HG03175 (cell line): ENCODE data around the gene ITGA5.

ENCODE experiments used
- ATAC-seq: cut with Tn5 transposase; IDR thresholded peaks from one replicate; pipeline ENCODE4 v1.9.1; 2021; ENCODE audit warnings: mild to moderate bottlenecking, moderate library complexity; ENCODE audit not compliant: unreplicated experiment

The ITGA5 gene

DNA sequence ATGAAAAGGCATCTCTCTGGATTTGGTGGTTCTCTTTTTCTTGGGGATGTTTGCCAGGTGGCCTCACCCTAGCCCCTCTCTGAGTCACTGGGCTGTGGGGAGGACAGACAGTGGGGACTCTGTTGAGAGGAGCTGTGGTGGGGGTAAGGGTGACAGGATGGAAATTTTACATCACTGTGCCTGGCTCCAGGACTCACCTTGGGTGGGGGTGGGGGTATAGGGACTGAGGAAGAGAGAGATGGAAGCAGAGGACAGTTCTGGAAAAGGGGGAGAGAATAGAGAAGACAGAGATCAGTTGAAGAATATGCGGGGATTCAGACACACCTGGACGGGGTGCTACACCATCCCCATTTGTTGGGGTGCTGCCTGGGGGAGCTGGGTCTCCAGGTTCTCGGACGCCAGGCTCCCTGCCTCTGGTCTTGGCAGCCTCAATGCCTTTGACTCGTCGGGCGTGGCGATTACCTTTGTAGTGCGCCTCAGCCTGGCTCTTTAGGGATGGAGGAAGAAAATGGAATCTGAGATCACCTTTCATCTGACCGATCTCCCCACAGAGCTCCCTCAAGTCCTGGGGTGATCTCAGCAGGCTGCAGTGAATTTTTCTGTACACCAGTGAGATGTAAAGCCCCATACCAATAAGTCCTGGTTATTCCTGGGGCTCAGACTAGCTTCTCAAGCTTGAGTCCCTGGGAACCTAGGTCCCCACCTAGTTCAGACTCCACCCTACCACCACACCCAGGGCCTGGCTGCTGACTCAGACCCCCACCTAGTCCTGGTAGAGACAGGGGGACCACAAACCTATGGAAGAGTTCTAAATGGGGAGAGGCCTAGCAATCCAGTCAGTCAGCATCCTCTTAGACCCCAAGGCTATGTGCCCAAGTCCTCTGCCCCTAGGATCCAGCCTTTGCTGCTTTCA lies 45.2 kb downstream of the ITGA5 start:
- no peak for ATAC-seq

DNA sequence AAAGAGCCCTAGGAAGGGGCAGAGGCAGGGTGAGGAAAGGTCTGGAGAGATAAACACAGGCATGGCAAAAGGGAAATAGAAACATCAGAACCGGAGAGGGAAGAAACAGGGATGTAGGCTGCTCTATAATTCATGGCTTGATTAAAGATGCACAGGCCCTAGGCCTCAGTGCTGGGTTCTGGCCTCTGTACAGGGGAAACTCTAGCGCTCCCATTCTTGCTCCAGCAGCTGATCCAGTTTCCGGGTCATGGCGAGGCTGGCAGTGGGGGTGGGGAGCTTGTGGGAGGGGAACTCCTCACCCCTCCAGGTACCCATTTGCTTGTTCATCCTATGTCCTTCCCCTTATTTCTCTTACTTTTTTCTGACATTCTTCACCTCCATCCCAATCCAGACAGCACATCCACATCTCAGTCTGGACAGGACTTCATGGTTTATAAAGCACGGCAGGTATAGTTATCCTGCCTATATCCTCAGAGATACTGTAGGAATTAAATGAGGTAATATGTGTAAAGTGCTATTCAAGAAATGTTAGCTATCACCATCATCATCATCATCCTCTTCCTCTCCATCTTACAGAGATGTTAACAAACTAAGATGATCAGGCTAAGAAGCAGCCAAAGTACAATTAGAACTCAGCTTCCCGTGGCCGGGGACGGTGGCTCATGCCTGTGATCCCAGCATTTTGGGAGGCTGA lies 46.8 kb downstream of the ITGA5 start:
- no peak for ATAC-seq

GRCh38 chr12:54371328-54372112 lies 47.5 kb downstream of the ITGA5 start:
- no peak for ATAC-seq

- ATAC-seq, result no peak
Measured at GRCh38 chr12:54370171-54370730, 48.8 kb downstream of the ITGA5 start.

GRCh38 chr12:54369597-54370131 lies 49.4 kb downstream of the ITGA5 start:
- ATAC-seq, result no peak

DNA sequence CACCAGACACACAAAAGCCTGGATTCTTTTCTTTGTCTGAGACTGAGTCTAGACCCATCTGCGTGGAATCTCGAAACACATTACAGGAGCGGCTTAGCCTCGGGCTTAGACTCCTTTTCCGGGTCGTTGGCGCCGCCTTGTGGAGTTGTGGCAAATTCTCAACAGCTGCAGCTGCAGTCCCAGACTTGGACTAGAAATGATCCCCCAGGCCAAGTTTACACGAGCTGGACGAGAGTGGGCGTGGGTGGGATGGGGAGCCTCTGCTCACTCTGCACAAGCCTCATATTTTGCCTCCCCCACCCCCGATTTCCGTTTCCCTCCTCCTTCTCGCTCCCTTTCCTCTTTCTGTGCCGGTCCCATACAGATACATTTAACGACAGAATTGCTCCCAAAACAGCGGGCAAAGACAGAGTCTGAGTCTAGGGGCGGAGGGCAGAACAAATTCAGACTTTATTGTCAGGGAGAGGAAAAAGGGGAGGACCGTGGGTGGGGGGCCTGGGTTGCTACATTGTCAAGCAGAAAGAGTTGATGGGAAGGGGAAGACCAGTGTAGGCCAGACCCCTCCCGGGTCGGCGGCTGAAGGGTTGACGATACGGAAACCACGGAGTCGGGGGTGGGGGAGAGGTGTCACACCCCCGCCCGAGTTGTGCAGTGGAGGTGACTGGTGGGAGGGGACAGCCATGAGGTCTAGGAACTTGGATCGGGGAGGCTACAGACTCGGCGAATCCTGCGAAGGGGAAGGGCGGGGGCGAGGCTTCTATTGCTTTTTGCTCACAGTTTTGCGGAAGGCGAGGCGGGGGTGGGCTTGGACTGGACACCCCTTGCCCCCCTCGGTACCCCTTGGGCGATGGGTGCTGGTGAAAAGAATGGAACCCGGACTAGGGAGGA lies 50.1 kb downstream of the ITGA5 start:
- peak; percentile 81 for ATAC-seq

GRCh38 chr12:54368025-54368708 lies 50.9 kb downstream of the ITGA5 start:
- peak; percentile 25 for ATAC-seq

GRCh38 chr12:54364413-54364812 lies 54.7 kb downstream of the ITGA5 start, which contains the start of gene GPR84:
Gene GPR84 (minus strand): TSS chr12:54364486. CDS start chr12:54363851, 635 bp downstream.
- ATAC-seq, result peak; percentile 45

GRCh38 chr12:54363618-54364017 lies 55.4 kb downstream of the ITGA5 start:
- no peak for ATAC-seq

- no peak for ATAC-seq
Measured at GRCh38 chr12:54363047-54363446, 56.0 kb downstream of the ITGA5 start.

- no peak for ATAC-seq
Measured at GRCh38 chr12:54360717-54361456, 58.2 kb downstream of the ITGA5 start.

DNA sequence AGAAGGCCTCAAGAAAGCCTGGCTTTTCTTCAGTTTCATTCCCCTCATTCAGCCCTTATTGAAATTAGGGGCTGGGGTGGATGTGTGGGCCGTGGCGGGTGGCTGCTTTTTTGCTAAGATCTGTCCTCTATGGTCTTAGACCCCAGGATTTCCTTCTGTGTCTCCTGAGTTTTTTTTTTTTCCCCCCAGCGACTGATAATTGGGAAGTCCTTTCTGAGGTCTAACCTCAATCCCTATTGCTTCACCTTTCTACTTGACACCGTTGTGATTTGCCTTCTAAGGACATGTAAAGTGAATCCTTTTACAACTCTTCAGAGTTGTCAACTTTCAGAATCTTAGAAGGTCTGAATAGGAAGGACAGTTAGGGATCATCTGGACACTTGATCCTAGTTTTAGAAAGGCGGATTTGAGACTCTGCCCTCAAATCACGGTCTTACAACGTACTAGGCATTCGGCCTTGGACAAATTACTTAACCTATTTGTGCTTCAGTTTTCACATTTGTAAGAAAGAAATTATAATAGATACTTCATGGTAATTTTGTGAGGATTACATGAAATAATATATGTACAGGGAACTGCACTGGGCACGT lies 59.2 kb downstream of the ITGA5 start:
- ATAC-seq, result no peak

- ATAC-seq, result peak; percentile 99
Measured at GRCh38 chr12:54358945-54359761, 59.9 kb downstream of the ITGA5 start.

GRCh38 chr12:54358191-54358944 lies 60.7 kb downstream of the ITGA5 start:
- ATAC-seq, result no peak

GRCh38 chr12:54357506-54358190 lies 61.4 kb downstream of the ITGA5 start:
- no peak for ATAC-seq

DNA sequence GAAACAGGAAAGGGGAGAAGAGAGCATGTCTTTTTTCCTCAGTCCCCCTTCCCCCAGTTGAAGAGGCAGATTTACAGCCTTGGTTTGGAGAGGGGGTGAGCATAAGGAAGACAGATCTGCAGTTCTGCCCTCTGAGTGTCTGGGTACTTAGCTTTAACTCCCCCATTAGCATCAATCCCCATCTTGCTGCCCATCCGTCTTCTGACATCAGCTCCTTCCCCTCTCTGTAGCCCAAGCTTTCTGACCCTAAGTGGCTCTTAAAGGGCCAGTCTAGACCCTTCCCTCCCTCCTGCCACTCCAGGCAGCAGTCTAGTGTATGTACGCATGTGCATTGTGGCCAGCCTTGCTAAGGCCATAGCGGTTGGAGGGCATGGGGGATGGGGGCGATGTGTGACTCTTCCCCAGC lies 62.1 kb downstream of the ITGA5 start:
- no peak for ATAC-seq
